Activated naive CD4-positive, alpha-beta T cell treated with anti-CD3 and anti-CD28 coated beads, Interleukin-2, amount 10 ng/mL, durations not matched to agents 7 days and 5 days (primary cell): ENCODE data around the gene RTP5.
"Not testable (repeated sequence)": the region's sequence is repeated elsewhere in the genome, so short reads cannot be mapped to it uniquely, and the experiment has no call there.

Source experiments
- CTCF ChIA-PET: fragments of 350-600 bp; sonication (Branson Sonifier 250); formaldehyde crosslinking; loops from one replicate; lab custom pipeline; 2021; ENCODE audit warnings: antibody characterized with exemption; lab: Charles Lee
- DNase-seq: peaks from one replicate; pipeline ENCODE4 v3.0.0-alpha.2; 2020
- H3K27ac Mint-ChIP-seq: one replicate; pipeline ENCODE4 v1.8.0; 2021; ENCODE audit warnings: mild to moderate bottlenecking, moderate library complexity, mixed read lengths
- H3K27me3 Mint-ChIP-seq: one replicate; pipeline ENCODE4 v1.8.0; 2021; ENCODE audit warnings: mild to moderate bottlenecking, mixed read lengths
- H3K36me3 Mint-ChIP-seq: one replicate; pipeline ENCODE4 v1.8.0; 2021; ENCODE audit warnings: mixed read lengths
- H3K4me1 Mint-ChIP-seq: one replicate; pipeline ENCODE4 v1.8.0; 2021; ENCODE audit warnings: mixed read lengths
- H3K4me3 Mint-ChIP-seq: one replicate; pipeline ENCODE4 v1.8.0; 2021; ENCODE audit warnings: mild to moderate bottlenecking, moderate library complexity, mixed read lengths
- H3K9me3 Mint-ChIP-seq: one replicate; pipeline ENCODE4 v1.8.0; 2021; ENCODE audit warnings: mixed read lengths

RTP5 gene

DNA sequence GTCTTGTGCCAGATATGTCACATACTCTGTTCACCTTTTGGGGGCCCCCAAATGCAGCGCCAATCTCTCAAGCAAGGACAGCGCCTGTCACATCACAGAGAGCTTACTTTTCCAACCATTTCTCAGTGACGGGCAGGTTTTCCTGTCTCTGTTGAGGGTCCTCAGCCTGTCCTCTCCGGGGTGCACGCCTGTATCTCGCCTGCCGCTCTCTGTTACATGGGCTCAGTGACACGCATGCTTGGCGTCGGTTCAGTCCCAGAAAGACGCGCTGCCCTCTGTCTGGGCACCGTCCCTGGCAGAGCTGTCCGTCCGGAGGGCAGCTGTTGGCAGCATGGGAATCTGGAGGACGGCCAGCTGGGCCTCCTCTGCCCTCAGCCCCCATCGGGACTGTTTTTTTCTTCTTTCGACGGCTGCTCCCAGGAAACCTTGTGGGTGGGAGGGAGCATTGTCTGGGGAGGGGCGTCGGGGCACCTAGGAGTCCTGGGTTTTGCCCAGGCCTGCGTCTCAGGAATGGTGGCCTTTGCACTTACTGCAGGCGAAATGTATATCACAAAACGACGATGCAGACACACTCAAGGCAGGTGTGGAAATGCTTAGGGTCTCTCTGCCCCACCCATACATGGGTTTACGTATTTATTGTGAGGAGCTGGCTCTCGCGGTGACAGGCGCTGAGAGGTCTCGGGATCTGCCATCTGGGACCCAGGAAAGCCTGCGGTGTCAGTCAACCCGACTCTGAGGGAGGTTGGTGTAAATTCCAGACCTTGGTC is 30.9 kb downstream of the RTP5 start:
- H3K4me3 Mint-ChIP-seq = no peak overlapping the region
- H3K27ac Mint-ChIP-seq = no peak overlapping the region
- no peak for DNase-seq
- H3K36me3 Mint-ChIP-seq = peaks cover 2% of the 10 kb centered on the region
- CTCF ChIA-PET = no interaction called here
- peaks cover 2% of the 10 kb centered on the region for H3K4me1 Mint-ChIP-seq
- peaks cover 15% of the 10 kb centered on the region for H3K27me3 Mint-ChIP-seq
- H3K9me3 Mint-ChIP-seq = peaks cover 3% of the 10 kb centered on the region

- H3K36me3 Mint-ChIP-seq = peaks cover 2% of the 10 kb centered on the region
- H3K4me3 Mint-ChIP-seq = no peak overlapping the region
- DNase-seq = no peak
- peaks cover 2% of the 10 kb centered on the region for H3K4me1 Mint-ChIP-seq
- no peak overlapping the region for H3K27ac Mint-ChIP-seq
- CTCF ChIA-PET = no interaction called here
- H3K9me3 Mint-ChIP-seq = peaks cover 2% of the 10 kb centered on the region
- H3K27me3 Mint-ChIP-seq = peaks cover 15% of the 10 kb centered on the region
Observed at GRCh38 chr2:241901018-241901380, 31.5 kb downstream of the RTP5 start.

- Mint-ChIP-seq H3K4me1 (peaks cover 2% of the 10 kb centered on the region), H3K27me3 (peaks cover 15% of the 10 kb centered on the region), H3K4me3 (no peak overlapping the region), H3K27ac (no peak overlapping the region), H3K9me3 (no peaks in the 10 kb centered on the region), H3K36me3 (no peaks in the 10 kb centered on the region)
- no peak for DNase-seq
- CTCF ChIA-PET = no interaction called here
Observed at GRCh38 chr2:241901500-241902351, 32.2 kb downstream of the RTP5 start.

- Mint-ChIP-seq H3K4me3 (no peak overlapping the region), H3K36me3 (no peaks in the 10 kb centered on the region), H3K9me3 (no peaks in the 10 kb centered on the region), H3K4me1 (peaks cover 2% of the 10 kb centered on the region), H3K27ac (no peak overlapping the region), H3K27me3 (peaks cover 15% of the 10 kb centered on the region)
- CTCF ChIA-PET = no interaction called here
- no peak for DNase-seq
Observed at GRCh38 chr2:241902357-241902991, 32.9 kb downstream of the RTP5 start.

GRCh38 chr2:241903121-241904010 is 33.8 kb downstream of the RTP5 start:
- H3K4me3 Mint-ChIP-seq = no peak overlapping the region
- H3K27ac Mint-ChIP-seq = no peak overlapping the region
- H3K27me3 Mint-ChIP-seq = peaks cover 15% of the 10 kb centered on the region
- peaks cover 2% of the 10 kb centered on the region for H3K4me1 Mint-ChIP-seq
- CTCF ChIA-PET = no interaction called here
- no peaks in the 10 kb centered on the region for H3K36me3 Mint-ChIP-seq
- no peaks in the 10 kb centered on the region for H3K9me3 Mint-ChIP-seq
- DNase-seq = no peak

- H3K27ac Mint-ChIP-seq = no peak overlapping the region
- H3K4me3 Mint-ChIP-seq = no peak overlapping the region
- DNase-seq = no peak
- H3K9me3 Mint-ChIP-seq = no peaks in the 10 kb centered on the region
- H3K4me1 Mint-ChIP-seq = peaks cover 2% of the 10 kb centered on the region
- CTCF ChIA-PET = no interaction called here
- no peaks in the 10 kb centered on the region for H3K36me3 Mint-ChIP-seq
- H3K27me3 Mint-ChIP-seq = peaks cover 15% of the 10 kb centered on the region
Observed at GRCh38 chr2:241904011-241904718, 34.6 kb downstream of the RTP5 start.

DNA sequence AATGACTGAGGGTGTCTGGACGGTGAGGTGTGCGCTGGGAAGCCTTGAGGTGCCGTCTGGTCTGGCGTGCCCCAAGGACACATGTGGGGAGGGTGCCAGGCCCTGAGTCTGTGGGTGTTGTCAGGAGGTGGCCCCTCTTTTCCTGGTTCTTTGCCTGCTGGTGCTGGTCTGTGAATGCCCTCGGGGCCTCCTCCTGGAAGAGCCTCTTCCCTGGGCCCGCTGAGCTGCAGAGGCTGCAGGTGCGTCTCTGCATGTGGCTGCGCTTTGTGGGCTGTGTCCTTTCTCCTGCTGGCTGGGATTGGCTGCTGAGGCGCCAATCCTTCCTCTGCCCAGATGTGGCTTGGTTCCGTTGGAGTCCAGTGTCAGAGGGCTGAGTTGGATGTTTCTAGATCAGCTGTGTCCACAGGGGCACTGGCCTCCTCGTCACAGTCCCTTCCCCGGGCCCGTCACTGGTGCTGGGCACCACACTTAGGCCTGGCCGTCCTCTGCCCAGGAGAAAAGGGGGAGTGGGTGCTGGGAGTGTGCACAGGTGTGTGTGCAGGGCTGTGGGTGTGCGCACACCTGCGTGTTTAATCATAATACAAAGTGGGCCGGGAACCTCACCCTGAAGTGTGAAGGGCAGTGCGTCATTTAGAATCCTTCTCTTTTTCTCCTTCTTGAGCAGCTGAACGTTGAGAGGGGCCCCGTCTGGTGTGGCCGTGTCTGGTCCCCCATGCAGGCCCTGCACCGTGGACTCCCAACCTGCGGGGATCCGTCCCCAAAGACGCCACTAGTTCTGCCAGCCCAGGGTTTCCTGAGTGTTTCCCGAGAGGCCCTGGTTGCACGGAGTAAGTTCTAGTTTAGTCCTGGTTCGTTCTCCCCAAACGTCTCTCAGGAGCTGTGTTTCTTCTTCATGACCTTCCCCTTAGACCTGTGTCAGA is 35.5 kb downstream of the RTP5 start:
- Mint-ChIP-seq H3K4me3 (no peak overlapping the region), H3K9me3 (no peaks in the 10 kb centered on the region), H3K36me3 (no peaks in the 10 kb centered on the region), H3K27me3 (peaks cover 15% of the 10 kb centered on the region), H3K4me1 (peaks cover 2% of the 10 kb centered on the region), H3K27ac (no peak overlapping the region)
- DNase-seq = no peak
- CTCF ChIA-PET = no interaction called here

- CTCF ChIA-PET = no interaction called here
- Mint-ChIP-seq H3K27me3 (peaks cover 14% of the 10 kb centered on the region), H3K36me3 (no peaks in the 10 kb centered on the region), H3K4me1 (peaks cover 2% of the 10 kb centered on the region), H3K27ac (no peak overlapping the region), H3K9me3 (no peaks in the 10 kb centered on the region), H3K4me3 (no peak overlapping the region)
- DNase-seq = no peak
Observed at GRCh38 chr2:241905716-241906377, 36.3 kb downstream of the RTP5 start.

DNA sequence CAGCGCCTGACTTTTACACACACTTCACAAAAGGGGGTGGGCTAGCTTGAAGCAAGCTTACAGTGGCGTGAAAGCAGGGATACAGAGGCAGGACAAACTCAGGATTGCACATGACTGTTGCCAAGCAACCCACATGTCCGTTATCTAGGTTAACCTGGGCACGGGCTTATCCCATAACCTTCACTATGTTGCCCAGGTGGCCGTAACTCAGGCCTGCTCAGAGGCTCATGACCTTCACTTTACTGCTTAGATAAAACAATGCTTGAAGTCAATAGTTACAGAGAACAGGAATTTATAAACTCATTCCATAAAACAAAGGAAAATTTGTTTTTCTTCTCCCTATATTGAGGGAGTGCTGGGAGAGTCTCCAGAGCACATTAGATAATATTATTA is 36.8 kb downstream of the RTP5 start:
- H3K36me3 Mint-ChIP-seq, H3K27ac Mint-ChIP-seq, H3K4me1 Mint-ChIP-seq, H3K9me3 Mint-ChIP-seq, CTCF ChIA-PET, H3K27me3 Mint-ChIP-seq, H3K4me3 Mint-ChIP-seq, DNase-seq: not testable (repeated sequence)

- CTCF ChIA-PET = no interaction called here
- Mint-ChIP-seq H3K27ac (no peak overlapping the region), H3K36me3 (peaks cover 2% of the 10 kb centered on the region), H3K27me3 (peaks cover 2% of the 10 kb centered on the region), H3K4me3 (no peak overlapping the region), H3K4me1 (no peaks in the 10 kb centered on the region), H3K9me3 (no peaks in the 10 kb centered on the region)
- DNase-seq = no peak
Observed at GRCh38 chr2:241906826-241907570, 37.5 kb downstream of the RTP5 start.

DNA sequence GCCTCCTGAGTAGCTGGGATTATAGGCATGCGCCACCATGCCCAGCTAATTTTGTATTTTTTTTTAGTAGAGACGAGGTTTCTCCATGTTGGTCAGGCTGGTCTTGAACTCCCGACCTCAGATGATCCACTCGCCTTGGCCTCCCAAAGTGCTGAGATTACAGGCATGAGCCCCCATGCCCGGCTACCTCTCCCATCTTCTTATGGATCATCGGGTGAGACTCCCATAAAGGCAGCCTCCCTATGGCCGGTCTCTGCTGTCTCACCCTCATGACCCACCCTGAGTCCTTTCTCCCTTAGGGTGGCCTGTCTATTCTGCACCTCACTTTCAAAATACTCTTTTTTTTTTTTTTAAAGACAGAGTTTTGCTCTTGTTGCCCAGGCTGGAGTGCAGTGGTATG is 38.3 kb downstream of the RTP5 start:
- H3K27ac Mint-ChIP-seq, H3K27me3 Mint-ChIP-seq, H3K36me3 Mint-ChIP-seq, DNase-seq, CTCF ChIA-PET, H3K9me3 Mint-ChIP-seq, H3K4me3 Mint-ChIP-seq, H3K4me1 Mint-ChIP-seq: not testable (repeated sequence)
